Prostate gland (tissue), 2 donors: ENCODE data around the gene PRKAB2. TPM values are rescaled to one million over a fixed set of nuclear protein-coding genes. Genes with fewer than 3 reads are reported as not detected.
A peak's percentile ranks its signal among the peaks of the same experiment; 100 is the strongest.
"Not testable (repeated sequence)": the region's sequence is repeated elsewhere in the genome, so short reads cannot be mapped to it uniquely, and the experiment has no call there.

Source experiments
- DNase-seq: peaks from one replicate; pipeline ENCODE4 v3.0.0-alpha.2; 2019; ENCODE audit warnings: low spot score
- H3K27ac ChIP-seq, 2 donors: fragments of 200-600 bp; sonication (generic); 2 replicates each; pipeline ENCODE4 v1.5.1; 2017 to 2019
- H3K27me3 ChIP-seq: fragments of 200-600 bp; sonication (generic); replicated peaks from 2 replicates; pipeline ENCODE4 v1.5.1; 2019; ENCODE audit not compliant: insufficient read depth
- H3K36me3 ChIP-seq, 2 donors: fragments of 200-600 bp; sonication (generic); 1 replicate in 1 of 2; 2 replicates in 1 of 2; pipeline versions ENCODE4 v1.5.1 to v1.8.1; 2017 to 2019
- H3K4me1 ChIP-seq: fragments of 200-600 bp; sonication (generic); replicated peaks from 2 replicates; pipeline ENCODE4 v1.5.1; 2019
- H3K4me3 ChIP-seq, 2 donors: fragments of 200-600 bp; sonication (generic); 2 replicates each; pipeline ENCODE4 v1.5.1; 2017 to 2019
- H3K9me3 ChIP-seq: fragments of 200-600 bp; sonication (generic); 2 replicates; pipeline ENCODE4 v1.5.1; 2017
- CTCF ChIP-seq, 4 experiments: fragments of 200-600 bp in 2 of 4; fragments of 450-650 bp in 2 of 4; sonication (generic) in 2 of 4; IDR thresholded peaks; 1 replicate in 3 of 4; 2 replicates in 1 of 4; pipeline ENCODE4 v1.5.1; 2016 to 2019; ENCODE audit warnings: antibody characterized with exemption in 4 of 4, mild to moderate bottlenecking in 2 of 4, moderate library complexity in 2 of 4
- POLR2A ChIP-seq: fragments of 450-650 bp; IDR thresholded peaks from one replicate; pipeline ENCODE4 v1.6.1; 2016; ENCODE audit warnings: antibody characterized with exemption, mild to moderate bottlenecking
- POLR2AphosphoS5 ChIP-seq: sonication (generic); formaldehyde crosslinking; IDR thresholded peaks from one replicate; pipeline ENCODE4 v1.6.1; 2017; ENCODE audit warnings: antibody characterized with exemption
- WGBS: methylation state at CpG from one replicate; pipeline ENCODE4 v1.1.5; 2018; 5-methylcytosine and 5-hydroxymethylcytosine counted together
- intact Hi-C: fragments of 100-400 bp; cut with DNase I; formaldehyde crosslinking; loops from one replicate; pipeline ENCODE4 v1.14.2; 2022
- total RNA-seq, 2 donors: library from RNA; depleted of rRNA; stranded (reverse); fragments of >200 nt; gene quantifications; one replicate each; pipeline ENCODE4 v1.1.0, GENCODE V29; 2016

The PRKAB2 gene
- total RNA-seq, 2 donors from 2014 or later = 12.3 to 14.0 TPM

- no peak for DNase-seq
- intact Hi-C loops = no loop called here
- no peak for TF ChIP-seq POLR2AphosphoS5
- no peak for TF ChIP-seq CTCF (IDR thresholded peaks at IDR 0.05)
- TF ChIP-seq POLR2A = no peak
- WGBS = 75% methylated on average over 2 of the region's 2 CpGs
- Histone ChIP-seq H3K9me3 (no peaks in the 10 kb centered on the region), H3K4me1 (no peaks in the 10 kb centered on the region), H3K27me3 (no peaks in the 10 kb centered on the region), H3K4me3 (no peak overlapping the region), H3K27ac (no peak overlapping the region), H3K36me3 (peaks cover 0 to 4% of the 10 kb centered on the region in 2 donors)
Observed at GRCh38 chr1:147168626-147169058, 3.6 kb downstream of the PRKAB2 start.

- WGBS = 63% methylated on average over 1 of the region's 1 CpG
- no peak for TF ChIP-seq CTCF (IDR thresholded peaks at IDR 0.05)
- TF ChIP-seq POLR2AphosphoS5 = peak; percentile 34
- TF ChIP-seq POLR2A = no peak
- Histone ChIP-seq H3K36me3 (peaks cover 0 to 4% of the 10 kb centered on the region in 2 donors), H3K4me3 (no peak overlapping the region), H3K4me1 (no peaks in the 10 kb centered on the region), H3K27me3 (no peaks in the 10 kb centered on the region), H3K9me3 (no peaks in the 10 kb centered on the region), H3K27ac (no peak overlapping the region)
- no peak for DNase-seq
- intact Hi-C loops = no loop called here
Observed at GRCh38 chr1:147167365-147167764, 4.9 kb downstream of the PRKAB2 start.

- no peak for TF ChIP-seq CTCF (IDR thresholded peaks at IDR 0.05)
- no peak for TF ChIP-seq POLR2A
- TF ChIP-seq POLR2AphosphoS5 = no peak
- intact Hi-C loops = no loop called here
- Histone ChIP-seq H3K4me1 (no peaks in the 10 kb centered on the region), H3K27me3 (no peaks in the 10 kb centered on the region), H3K27ac (no peak overlapping the region), H3K9me3 (no peaks in the 10 kb centered on the region), H3K36me3 (peaks cover 4 to 6% of the 10 kb centered on the region in 2 donors), H3K4me3 (no peak overlapping the region)
- 81% methylated on average over 1 of the region's 1 CpG for WGBS
- DNase-seq = no peak
Observed at GRCh38 chr1:147163019-147163418, 9.3 kb downstream of the PRKAB2 start.

- no peak for DNase-seq
- H3K4me1 ChIP-seq = no peaks in the 10 kb centered on the region
- no peaks in the 10 kb centered on the region for H3K9me3 ChIP-seq
- TF ChIP-seq POLR2AphosphoS5 (no peak), CTCF (IDR thresholded peaks at IDR 0.05) (no peak), POLR2A (no peak)
- H3K36me3 ChIP-seq = peaks cover 4 to 6% of the 10 kb centered on the region in 2 donors
- H3K27me3 ChIP-seq = no peaks in the 10 kb centered on the region
- no peak overlapping the region for H3K4me3 ChIP-seq
- intact Hi-C loops = no loop called here
- no peak overlapping the region for H3K27ac ChIP-seq
Observed at GRCh38 chr1:147162093-147162492, 10.2 kb downstream of the PRKAB2 start.

GRCh38 chr1:147157116-147157515, 15.2 kb downstream of the PRKAB2 start:
- not testable (repeated sequence) for H3K36me3 ChIP-seq
- 95% methylated on average over 2 of the region's 2 CpGs for WGBS

More at GRCh38 chr1:147157116-147157515, 15.2 kb downstream of the PRKAB2 start:
- H3K4me3 ChIP-seq, H3K27ac ChIP-seq, intact Hi-C loops, H3K9me3 ChIP-seq, H3K4me1 ChIP-seq, H3K27me3 ChIP-seq, DNase-seq: not testable (repeated sequence)
